ENCODE results near the gene DLGAP4.

Gene DLGAP4

GRCh38 chr20:36449663-36450062, 143.5 kb downstream of the DLGAP4 start:
- no peak for DNase-seq (ENCODE audit: low read depth in 1 of 2, low spot score in 1 of 2)
- Histone ChIP-seq H3K4me3 (replicated peaks; ENCODE audit: insufficient read depth, low read length) (no peak overlapping the region), H3K27ac (replicated peaks) (no peak overlapping the region), H3K27me3 (ENCODE audit: insufficient read depth, poor library complexity, severe bottlenecking) (no peaks in the 10 kb centered on the region)
- TF ChIP-seq POLR2AphosphoS5 (IDR thresholded peaks at IDR 0.05; ENCODE audit: low read depth) (no peak), REST (IDR thresholded peaks at IDR 0.05; ENCODE audit: insufficient replicate concordance, low read depth) (no peak), CTCF (IDR thresholded peaks at IDR 0.05; ENCODE audit: insufficient read depth, low read length) (no peak), GABPA (IDR thresholded peaks at IDR 0.05; ENCODE audit: low read depth) (no peak), SPI1 (IDR thresholded peaks at IDR 0.05; ENCODE audit: borderline replicate concordance, low read depth) (no peak)

- DNase-seq (ENCODE audit: low read depth in 1 of 2, low spot score in 1 of 2): no peak
- TF ChIP-seq CTCF (IDR thresholded peaks at IDR 0.05; ENCODE audit: insufficient read depth, low read length): no peak
- no peak for TF ChIP-seq REST (IDR thresholded peaks at IDR 0.05; ENCODE audit: insufficient replicate concordance, low read depth)
- no peak for TF ChIP-seq GABPA (IDR thresholded peaks at IDR 0.05; ENCODE audit: low read depth)
- no peak for TF ChIP-seq SPI1 (IDR thresholded peaks at IDR 0.05; ENCODE audit: borderline replicate concordance, low read depth)
- TF ChIP-seq POLR2AphosphoS5 (IDR thresholded peaks at IDR 0.05; ENCODE audit: low read depth): no peak
These were observed 148.2 kb downstream of the DLGAP4 start for GRCh38 chr20:36454332-36454697.

GRCh38 chr20:36454698-36455427, 148.7 kb downstream of the DLGAP4 start:
- H3K27ac ChIP-seq (replicated peaks): no peak overlapping the region
- no peak overlapping the region for H3K4me3 ChIP-seq (replicated peaks; ENCODE audit: insufficient read depth, low read length)
- DNase-seq (ENCODE audit: low read depth in 1 of 2, low spot score in 1 of 2): no peak
- TF ChIP-seq REST (IDR thresholded peaks at IDR 0.05; ENCODE audit: insufficient replicate concordance, low read depth) (no peak), SPI1 (IDR thresholded peaks at IDR 0.05; ENCODE audit: borderline replicate concordance, low read depth) (no peak), CTCF (IDR thresholded peaks at IDR 0.05; ENCODE audit: insufficient read depth, low read length) (no peak), GABPA (IDR thresholded peaks at IDR 0.05; ENCODE audit: low read depth) (no peak), POLR2AphosphoS5 (IDR thresholded peaks at IDR 0.05; ENCODE audit: low read depth) (no peak)
- no peaks in the 10 kb centered on the region for H3K27me3 ChIP-seq (ENCODE audit: insufficient read depth, poor library complexity, severe bottlenecking)

More at GRCh38 chr20:36454332-36454697, 148.2 kb downstream of the DLGAP4 start:
- Histone ChIP-seq H3K4me3 (replicated peaks; ENCODE audit: insufficient read depth, low read length) (no peak overlapping the region), H3K27me3 (ENCODE audit: insufficient read depth, poor library complexity, severe bottlenecking) (no peaks in the 10 kb centered on the region), H3K27ac (replicated peaks) (no peak overlapping the region)
